Sigmoid colon (tissue), 7 donors: ENCODE data around the gene PREB. TPM values are rescaled to one million over a fixed set of nuclear protein-coding genes. Genes with fewer than 3 reads are reported as not detected.

ENCODE experiments used
- DNase-seq: peaks from one replicate; pipeline ENCODE4 v3.0.0-alpha.2; 2019
- H3K27ac ChIP-seq, 4 donors: fragments of 200-600 bp; sonication (generic); one replicate each; pipeline ENCODE4 v1.5.1; 2016 to 2019; ENCODE audit warnings: mild to moderate bottlenecking in 1 of 4
- H3K27me3 ChIP-seq, 3 donors: fragments of 200-600 bp; sonication (generic); one replicate each; pipeline ENCODE4 v1.5.1; 2019; ENCODE audit warnings: mild to moderate bottlenecking in 1 of 3
- H3K36me3 ChIP-seq, 4 donors: fragments of 200-600 bp; sonication (generic); one replicate each; pipeline ENCODE4 v1.5.1; 2016 to 2019
- H3K4me1 ChIP-seq, 4 donors: fragments of 200-600 bp; sonication (generic); one replicate each; pipeline ENCODE4 v1.5.1; 2017 to 2019
- H3K4me3 ChIP-seq, 4 donors: fragments of 200-600 bp; sonication (generic); one replicate each; pipeline ENCODE4 v1.5.1; 2017 to 2019; ENCODE audit warnings: mild to moderate bottlenecking in 2 of 4, moderate library complexity in 1 of 4
- H3K9me3 ChIP-seq, 4 donors: fragments of 200-600 bp in 3 of 4; sonication (generic) in 3 of 4; one replicate each; pipeline versions ENCODE4 v1.5.1 to v1.6.1; 2013 to 2019
- EP300 ChIP-seq, 4 donors: sonication (generic); formaldehyde crosslinking; IDR thresholded peaks; one replicate each; pipeline ENCODE4 v1.6.1; 2017; ENCODE audit warnings: antibody characterized with exemption in 4 of 4
- POLR2A ChIP-seq, 2 donors: fragments of 450-650 bp; IDR thresholded peaks; one replicate each; pipeline ENCODE4 v1.6.1; 2016; ENCODE audit warnings: antibody characterized with exemption in 2 of 2, mild to moderate bottlenecking in 2 of 2, moderate library complexity in 2 of 2
- POLR2AphosphoS5 ChIP-seq, 4 donors: sonication (generic); formaldehyde crosslinking; IDR thresholded peaks; one replicate each; pipeline ENCODE4 v1.6.1; 2017; ENCODE audit warnings: antibody characterized with exemption in 4 of 4
- WGBS, 2 donors: extraction: QIAGEN DNeasy Blood & Tissue Kit; methylation state at CpG; one replicate each; pipeline ENCODE4 v1.1.7; 2013; 5-methylcytosine and 5-hydroxymethylcytosine counted together
- intact Hi-C: fragments of 100-400 bp; cut with DNase I; formaldehyde crosslinking; loops from one replicate; pipeline ENCODE4 v1.15.1; 2023
- polyA plus RNA-seq, 3 donors: library from polyadenylated mRNA; stranded (reverse); fragments of 200-250 nt; gene quantifications; one replicate each; pipeline ENCODE4 v1.2.3, GENCODE V29; 2013
- total RNA-seq, 4 donors: library from RNA; depleted of rRNA; stranded (reverse); fragments of >200 nt; gene quantifications; one replicate each; pipeline ENCODE4 v1.1.0, GENCODE V29; 2016
- TF ChIP-seq, protein P1 (sequence below), 4 experiments: fragments of 450-650 bp in 3 of 4; fragments of 200-600 bp in 1 of 4; IDR thresholded peaks; one replicate each; pipeline ENCODE4 v1.5.1; 2016 to 2019; ENCODE audit warnings: antibody characterized with exemption in 4 of 4, mild to moderate bottlenecking in 3 of 4, moderate library complexity in 2 of 4
- donor health status: healthy with polysubstance abuse.
- donor health status: Bipolar disorder and iron deficiency.
- donor health status: healthy.

The PREB gene
- total and polyA plus RNA-seq, 7 donors = 28.2 to 58.5 (median 49.3) TPM

DNA sequence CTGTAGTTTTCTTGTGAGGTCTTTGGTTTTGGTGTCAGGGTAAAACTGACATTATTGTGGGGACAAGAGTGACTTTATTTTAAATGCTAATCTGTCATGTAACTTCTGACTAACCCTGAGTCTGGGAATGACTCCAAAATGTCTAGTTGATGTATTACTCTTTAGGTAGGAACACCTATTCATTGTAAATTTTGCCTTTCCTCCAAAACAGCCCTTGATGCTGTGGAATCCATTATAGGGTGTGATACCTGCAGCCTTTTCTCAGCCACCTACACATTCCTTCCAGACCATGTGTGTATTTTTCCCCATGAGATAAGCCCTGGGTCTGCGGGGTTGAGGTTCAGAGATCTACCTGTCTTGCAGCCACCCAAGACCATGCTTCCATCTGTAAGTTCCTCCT lies 8.8 kb upstream of the PREB start:
- Histone ChIP-seq H3K27ac (no peak overlapping the region), H3K36me3 (no peaks in the 10 kb centered on the region), H3K27me3 (no peaks in the 10 kb centered on the region), H3K4me3 (no peak overlapping the region), H3K4me1 (no peaks in the 10 kb centered on the region), H3K9me3 (no peaks in the 10 kb centered on the region)
- 70 to 83% methylated on average over 1 of the region's 1 CpG for WGBS, 2 donors
- DNase-seq = no peak
- TF ChIP-seq POLR2AphosphoS5 (IDR thresholded peaks at IDR 0.05) (no peak), EP300 (IDR thresholded peaks at IDR 0.05) (no peak), POLR2A (IDR thresholded peaks at IDR 0.05) (no peak)
- TF ChIP-seq, protein P1, sequence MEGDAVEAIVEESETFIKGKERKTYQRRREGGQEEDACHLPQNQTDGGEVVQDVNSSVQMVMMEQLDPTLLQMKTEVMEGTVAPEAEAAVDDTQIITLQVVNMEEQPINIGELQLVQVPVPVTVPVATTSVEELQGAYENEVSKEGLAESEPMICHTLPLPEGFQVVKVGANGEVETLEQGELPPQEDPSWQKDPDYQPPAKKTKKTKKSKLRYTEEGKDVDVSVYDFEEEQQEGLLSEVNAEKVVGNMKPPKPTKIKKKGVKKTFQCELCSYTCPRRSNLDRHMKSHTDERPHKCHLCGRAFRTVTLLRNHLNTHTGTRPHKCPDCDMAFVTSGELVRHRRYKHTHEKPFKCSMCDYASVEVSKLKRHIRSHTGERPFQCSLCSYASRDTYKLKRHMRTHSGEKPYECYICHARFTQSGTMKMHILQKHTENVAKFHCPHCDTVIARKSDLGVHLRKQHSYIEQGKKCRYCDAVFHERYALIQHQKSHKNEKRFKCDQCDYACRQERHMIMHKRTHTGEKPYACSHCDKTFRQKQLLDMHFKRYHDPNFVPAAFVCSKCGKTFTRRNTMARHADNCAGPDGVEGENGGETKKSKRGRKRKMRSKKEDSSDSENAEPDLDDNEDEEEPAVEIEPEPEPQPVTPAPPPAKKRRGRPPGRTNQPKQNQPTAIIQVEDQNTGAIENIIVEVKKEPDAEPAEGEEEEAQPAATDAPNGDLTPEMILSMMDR (IDR thresholded peaks at IDR 0.05) = no peak
- intact Hi-C loops = no loop called here

DNA sequence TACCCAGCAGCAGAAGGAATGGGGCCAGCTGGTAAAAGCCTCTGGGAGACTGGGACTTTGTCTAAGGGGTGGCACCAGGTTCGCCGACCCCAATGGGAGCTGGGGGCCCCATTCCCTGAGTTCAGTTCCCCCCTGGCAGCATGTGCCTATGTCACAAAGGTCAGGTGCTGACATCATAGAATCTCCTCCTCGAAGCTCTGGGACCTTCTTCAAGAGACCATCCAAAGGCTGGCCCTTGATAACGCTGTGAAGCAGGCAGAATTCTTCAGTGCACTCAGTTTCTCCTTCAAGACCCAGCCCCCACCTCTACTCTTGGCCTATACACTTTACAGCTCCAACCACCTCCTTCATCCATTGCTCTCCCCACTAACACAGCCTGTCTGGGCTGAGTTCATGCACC lies 4.9 kb upstream of the PREB start, which contains the start of gene PRR30:
Gene PRR30, minus strand, starts transcription at position 101 of the 400 bp plus-strand sequence. CDS start 1,081 bp downstream, outside the sequence.
- no peaks in the 10 kb centered on the region for H3K9me3 ChIP-seq
- TF ChIP-seq POLR2A (IDR thresholded peaks at IDR 0.05) (no peak), EP300 (IDR thresholded peaks at IDR 0.05) (no peak), POLR2AphosphoS5 (IDR thresholded peaks at IDR 0.05) (no peak)
- TF ChIP-seq, protein P1 (IDR thresholded peaks at IDR 0.05) = no peak
- H3K4me3 ChIP-seq = no peak within 1 kb of the TSS
- no peak within 1 kb of the TSS for H3K27ac ChIP-seq
- WGBS, 2 donors = 74 to 76% methylated on average over 4 of the region's 4 CpGs
- no peaks in the 10 kb centered on the region for H3K36me3 ChIP-seq
- intact Hi-C loops = no loop called here
- H3K4me1 ChIP-seq = no peaks in the 10 kb centered on the region
- no peaks in the 10 kb centered on the region for H3K27me3 ChIP-seq
- no peak for DNase-seq

DNA sequence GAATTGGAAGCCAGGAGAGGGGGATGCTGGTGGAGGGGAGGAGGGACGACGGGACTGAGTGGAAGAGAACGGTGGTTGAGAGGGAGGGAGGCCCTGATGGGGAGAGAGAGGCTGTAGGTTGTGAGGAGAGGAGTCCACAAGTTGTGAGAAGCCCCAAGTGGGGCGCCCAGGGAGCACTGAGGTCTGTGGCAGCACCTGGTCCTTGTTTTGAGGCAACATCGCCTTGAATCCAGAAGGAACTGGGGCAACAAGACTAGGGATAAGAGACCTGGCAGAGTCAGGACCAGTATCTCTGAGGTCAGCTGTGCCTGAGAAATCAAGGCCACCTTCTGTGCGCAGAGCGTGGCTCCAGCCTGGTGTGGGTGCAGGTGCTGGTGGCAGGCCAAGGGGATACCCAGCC lies 3.7 kb upstream of the PREB start:
- TF ChIP-seq POLR2AphosphoS5 (IDR thresholded peaks at IDR 0.05) = no peak
- no peak for TF ChIP-seq EP300 (IDR thresholded peaks at IDR 0.05)
- TF ChIP-seq POLR2A (IDR thresholded peaks at IDR 0.05) = no peak
- TF ChIP-seq, protein P1 (IDR thresholded peaks at IDR 0.05) = no peak
- Histone ChIP-seq H3K27ac (no peak overlapping the region), H3K4me1 (peaks cover 0 to 10% (median 9%) of the 10 kb centered on the region in 4 donors), H3K9me3 (no peaks in the 10 kb centered on the region), H3K36me3 (no peaks in the 10 kb centered on the region), H3K27me3 (no peaks in the 10 kb centered on the region), H3K4me3 (no peak overlapping the region)
- 88 to 89% methylated on average over 7 of the region's 7 CpGs for WGBS, 2 donors
- DNase-seq = no peak
- intact Hi-C loops = no loop called here

DNA sequence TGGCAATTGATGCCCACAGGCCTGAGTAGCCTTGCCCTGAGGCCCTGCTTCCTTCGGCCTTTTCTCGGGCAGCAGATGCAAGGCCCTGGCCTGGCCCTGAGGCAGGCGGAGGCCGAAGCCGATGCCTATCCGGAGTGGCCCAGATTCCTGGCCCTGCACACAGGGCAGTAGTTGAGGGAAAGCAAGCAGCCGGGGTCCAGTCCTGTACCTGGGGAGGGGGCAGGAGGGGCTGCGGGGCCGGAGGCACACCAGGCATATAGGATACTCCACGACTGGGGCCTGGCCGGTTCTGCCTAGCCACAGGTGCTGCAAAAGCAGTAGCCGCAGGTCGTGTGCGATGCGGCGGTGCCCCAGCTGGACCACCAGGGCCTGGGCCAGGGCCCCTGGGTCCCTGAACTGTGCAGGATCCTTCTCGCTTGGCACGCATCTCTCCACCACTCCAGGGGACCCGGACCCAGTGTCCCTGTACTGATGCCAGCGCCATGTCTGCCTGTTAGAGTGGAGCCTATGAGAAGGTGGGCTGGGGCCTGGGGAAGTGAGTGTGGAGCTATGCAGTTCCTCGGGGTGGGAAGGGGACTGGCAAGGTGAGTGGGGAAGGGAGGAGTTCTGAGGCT lies 3.0 kb upstream of the PREB start:
- no peak overlapping the region for H3K27ac ChIP-seq
- H3K9me3 ChIP-seq = no peaks in the 10 kb centered on the region
- no peak overlapping the region for H3K4me3 ChIP-seq
- 93 to 96% methylated on average over 21 of the region's 21 CpGs for WGBS, 2 donors
- H3K36me3 ChIP-seq = peaks cover 0 to 3% (median 3%) of the 10 kb centered on the region in 4 donors
- DNase-seq = no peak
- intact Hi-C loops = no loop called here
- H3K27me3 ChIP-seq = no peaks in the 10 kb centered on the region
- TF ChIP-seq, protein P1 (IDR thresholded peaks at IDR 0.05) = no peak
- no peak for TF ChIP-seq EP300 (IDR thresholded peaks at IDR 0.05)
- no peak for TF ChIP-seq POLR2AphosphoS5 (IDR thresholded peaks at IDR 0.05)
- TF ChIP-seq POLR2A (IDR thresholded peaks at IDR 0.05) = no peak
- peaks cover 0 to 16% (median 15%) of the 10 kb centered on the region in 4 donors for H3K4me1 ChIP-seq

DNA sequence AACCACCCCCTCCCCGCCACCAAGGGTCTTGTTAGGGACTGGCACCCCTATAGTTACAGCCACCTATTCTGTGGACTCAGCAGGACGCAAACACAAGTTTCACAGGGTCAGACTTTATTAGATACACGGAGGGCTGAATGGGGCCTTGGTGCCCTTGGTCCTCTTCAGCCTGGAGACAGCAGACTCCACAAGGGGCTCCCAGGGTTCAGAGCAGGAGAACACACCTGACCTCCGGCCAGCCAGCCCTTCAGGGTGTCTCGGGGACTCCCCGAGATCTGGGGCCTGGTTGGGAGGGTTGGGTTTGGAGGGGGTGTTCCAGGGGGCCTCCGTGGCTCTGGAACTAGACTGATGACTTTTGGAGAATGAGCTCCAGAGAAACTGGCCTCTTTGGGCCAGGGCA lies 2.3 kb upstream of the PREB start:
- TF ChIP-seq POLR2AphosphoS5 (IDR thresholded peaks at IDR 0.05) (no peak), EP300 (IDR thresholded peaks at IDR 0.05) (no peak), POLR2A (IDR thresholded peaks at IDR 0.05) (no peak)
- TF ChIP-seq, protein P1 (IDR thresholded peaks at IDR 0.05) = no peak
- Histone ChIP-seq H3K4me1 (peaks cover 0 to 20% (median 19%) of the 10 kb centered on the region in 4 donors), H3K4me3 (no peak overlapping the region), H3K36me3 (peaks cover 0 to 10% (median 8%) of the 10 kb centered on the region in 4 donors), H3K27me3 (no peaks in the 10 kb centered on the region), H3K9me3 (no peaks in the 10 kb centered on the region), H3K27ac (no peak overlapping the region)
- intact Hi-C loops = no loop called here
- DNase-seq = no peak
- 94 to 96% methylated on average over 7 of the region's 7 CpGs for WGBS, 2 donors
